NCI-H1105 treated with DMSO at 0.1 percent for 48 hours (cell line): Measurements from ENCODE around the gene CFAP70.
"Not testable (repeated sequence)": the region's sequence is repeated elsewhere in the genome, so short reads cannot be mapped to it uniquely, and the experiment has no call there.

Source experiments
- DNase-seq: peaks from one replicate; lab custom pipeline; 2025; lab: John Stamatoyannopoulos, UW

The CFAP70 gene

GRCh38 chr10:73339436-73339835 lies 19.2 kb downstream of the CFAP70 start:
- no peak for DNase-seq

GRCh38 chr10:73338801-73339368 lies 19.8 kb downstream of the CFAP70 start:
- DNase-seq: no peak

GRCh38 chr10:73333202-73333601 lies 25.5 kb downstream of the CFAP70 start:
- DNase-seq: no peak

- no peak for DNase-seq
Measured at GRCh38 chr10:73332379-73332778, 26.3 kb downstream of the CFAP70 start.

GRCh38 chr10:73328523-73328922 lies 30.1 kb downstream of the CFAP70 start:
- not testable (repeated sequence) for DNase-seq

- DNase-seq: not testable (repeated sequence)
Measured at GRCh38 chr10:73325290-73325689, 33.4 kb downstream of the CFAP70 start.

DNA sequence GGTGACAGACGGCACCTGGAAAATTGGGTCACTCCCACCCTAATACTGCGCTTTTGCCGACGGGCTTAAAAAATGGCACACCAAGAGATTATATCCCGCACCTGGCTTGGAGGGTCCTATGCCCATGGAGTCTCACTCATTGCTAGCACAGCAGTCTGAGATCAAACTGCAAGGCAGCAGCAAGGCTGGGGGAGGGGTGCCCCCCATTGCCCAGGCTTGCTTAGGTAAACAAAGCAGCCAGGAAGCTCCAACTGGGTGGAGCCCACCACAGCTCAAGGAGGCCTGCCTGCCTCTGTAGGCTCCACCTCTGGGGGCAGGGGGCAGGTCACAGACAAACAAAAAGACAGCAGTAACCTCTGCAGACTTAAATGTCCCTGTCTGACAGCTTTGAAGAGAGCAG lies 35.1 kb downstream of the CFAP70 start:
- DNase-seq: not testable (repeated sequence)

DNA sequence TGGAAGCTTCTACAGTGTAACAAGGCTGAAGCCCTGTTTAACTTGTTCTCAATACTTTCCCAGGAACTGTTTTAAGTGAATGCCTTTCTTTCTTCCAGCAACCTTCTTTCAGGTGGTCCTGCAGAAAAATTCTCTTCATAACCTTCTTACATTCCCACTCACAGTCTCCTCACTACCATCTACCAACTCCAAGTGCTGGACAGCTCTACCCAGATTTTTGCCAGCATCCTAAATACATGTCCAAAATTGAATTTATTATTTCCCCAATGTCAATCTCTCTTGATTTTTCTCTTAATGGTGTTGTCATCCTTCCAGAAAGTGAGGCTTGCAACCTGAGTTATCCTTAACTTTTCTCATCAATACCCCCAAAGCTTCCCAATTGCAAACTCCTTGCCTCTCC lies 48.2 kb downstream of the CFAP70 start:
- no peak for DNase-seq

- DNase-seq: no peak
Measured at GRCh38 chr10:73307203-73307800, 51.4 kb downstream of the CFAP70 start.

- no peak for DNase-seq
Measured at GRCh38 chr10:73306171-73306708, 52.4 kb downstream of the CFAP70 start.

GRCh38 chr10:73296946-73297345 lies 61.7 kb downstream of the CFAP70 start:
- DNase-seq: no peak

DNA sequence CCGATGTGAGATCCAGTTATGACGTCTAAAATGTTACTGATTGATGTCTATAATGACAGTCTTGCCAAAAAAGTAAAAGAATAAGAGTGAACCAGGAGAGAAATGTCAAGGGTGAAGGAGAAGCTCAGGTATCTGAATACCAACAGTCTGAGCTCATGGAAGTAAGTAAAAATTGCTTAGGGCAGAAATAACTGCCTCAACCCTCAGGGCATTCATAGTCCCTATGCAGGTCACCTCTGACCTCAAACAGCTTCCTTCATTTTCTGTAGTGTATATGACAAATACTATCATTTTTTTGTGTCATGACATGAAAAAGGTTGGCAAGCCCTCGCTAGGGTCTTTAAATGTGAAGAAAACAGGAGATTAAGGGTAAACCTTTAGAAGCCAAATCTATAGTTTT lies 65.2 kb downstream of the CFAP70 start:
- no peak for DNase-seq

- DNase-seq: no peak
Measured at GRCh38 chr10:73289958-73290357, 68.7 kb downstream of the CFAP70 start.

DNA sequence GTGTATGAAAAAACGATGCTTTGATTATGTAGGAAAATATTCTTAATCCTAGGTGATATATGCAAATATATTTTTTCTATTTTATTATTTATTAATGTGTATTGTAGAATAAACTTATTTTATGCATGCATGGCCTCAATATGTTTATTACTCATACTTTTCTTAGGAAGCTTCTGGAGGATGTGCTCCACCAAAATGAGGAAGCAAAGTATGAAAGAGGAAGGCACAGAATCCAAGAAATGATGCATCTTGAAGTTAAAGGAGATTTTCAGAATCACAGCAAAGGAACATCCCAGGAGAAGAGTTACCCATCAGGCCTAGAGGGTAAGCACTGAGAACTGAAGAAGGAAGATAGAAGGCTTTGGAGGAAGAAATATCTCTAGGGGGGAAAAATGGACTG lies 71.2 kb downstream of the CFAP70 start:
- DNase-seq: no peak

- no peak for DNase-seq
Measured at GRCh38 chr10:73281097-73281496, 77.6 kb downstream of the CFAP70 start.

GRCh38 chr10:73264423-73264822 lies 94.2 kb downstream of the CFAP70 start:
- DNase-seq: no peak

DNA sequence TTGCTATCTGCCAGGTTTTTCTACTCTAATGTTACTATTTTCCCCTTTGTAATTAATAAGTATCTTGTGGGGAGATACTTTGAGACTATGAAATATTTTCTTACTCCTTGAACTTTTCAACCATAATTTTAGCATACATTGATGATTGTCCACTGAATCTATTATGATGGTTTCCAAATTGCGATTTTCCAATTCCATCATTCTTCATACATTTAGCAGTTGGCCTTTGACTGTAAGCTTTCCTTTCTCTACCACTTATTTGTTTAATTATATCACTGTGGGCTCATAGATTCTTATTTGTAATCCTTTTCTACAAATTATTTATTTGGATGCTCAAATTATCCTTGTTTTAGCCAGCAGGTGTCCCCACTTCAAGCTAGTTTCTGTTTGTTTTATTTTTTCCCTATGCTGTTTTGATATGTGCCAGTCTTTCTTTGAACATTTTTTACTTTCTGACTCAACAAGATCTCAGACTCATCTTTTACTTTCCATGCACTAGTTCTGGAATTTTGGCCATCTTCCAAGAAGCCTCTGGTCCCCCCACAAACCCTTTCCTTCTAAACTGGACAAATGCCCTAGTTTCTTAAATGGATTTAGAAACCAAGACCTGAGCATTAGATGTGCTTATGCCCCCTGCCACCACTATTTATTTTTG lies 94.8 kb downstream of the CFAP70 start:
- peak; percentile 9 for DNase-seq

GRCh38 chr10:73262880-73263555 lies 95.6 kb downstream of the CFAP70 start:
- no peak for DNase-seq

GRCh38 chr10:73262105-73262730 lies 96.4 kb downstream of the CFAP70 start:
- no peak for DNase-seq

GRCh38 chr10:73261362-73261995 lies 97.2 kb downstream of the CFAP70 start:
- DNase-seq: no peak

DNA sequence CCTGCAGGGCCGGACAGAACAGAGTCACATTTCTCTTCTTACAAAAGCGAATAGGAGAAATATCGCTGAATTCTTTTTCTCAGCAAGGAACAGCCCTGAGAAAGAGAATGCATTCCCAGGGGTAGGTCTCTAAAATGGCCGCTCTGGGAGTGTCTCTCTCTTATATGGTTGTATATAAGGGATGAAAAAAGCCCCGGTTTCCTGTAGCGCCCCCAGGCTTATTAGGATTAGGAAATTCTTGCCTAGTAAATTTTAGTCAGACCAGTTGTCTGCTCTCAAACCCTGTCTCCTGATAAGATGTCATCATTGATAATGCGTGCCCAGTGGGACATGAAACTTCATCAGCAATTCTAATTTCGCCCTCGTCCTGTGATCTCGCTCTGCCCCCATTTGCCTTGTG lies 100.1 kb downstream of the CFAP70 start:
- not testable (repeated sequence) for DNase-seq

DNA sequence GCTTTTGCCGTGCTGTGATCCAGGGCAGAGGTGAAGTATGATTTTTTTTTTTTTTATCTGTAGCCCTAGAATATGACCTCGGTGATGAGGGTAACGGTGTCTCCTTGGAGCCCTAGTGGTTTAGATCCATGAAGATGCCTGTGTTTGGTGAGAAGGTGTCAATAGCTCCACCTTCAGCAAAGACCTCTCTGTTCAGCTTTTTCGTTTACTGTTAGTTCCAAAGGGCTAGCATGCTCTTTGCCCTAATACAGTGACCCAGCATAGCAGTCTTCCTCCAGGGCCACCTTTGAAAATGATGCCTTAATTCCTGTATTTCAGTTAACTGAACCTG lies 105.5 kb downstream of the CFAP70 start:
- DNase-seq: no peak
